ENCODE results near the gene NLN.
A peak's percentile ranks its signal among the peaks of the same experiment; 100 is the strongest.
"Not testable (repeated sequence)": the region's sequence is repeated elsewhere in the genome, so short reads cannot be mapped to it uniquely, and the experiment has no call there.

NLN gene

DNA sequence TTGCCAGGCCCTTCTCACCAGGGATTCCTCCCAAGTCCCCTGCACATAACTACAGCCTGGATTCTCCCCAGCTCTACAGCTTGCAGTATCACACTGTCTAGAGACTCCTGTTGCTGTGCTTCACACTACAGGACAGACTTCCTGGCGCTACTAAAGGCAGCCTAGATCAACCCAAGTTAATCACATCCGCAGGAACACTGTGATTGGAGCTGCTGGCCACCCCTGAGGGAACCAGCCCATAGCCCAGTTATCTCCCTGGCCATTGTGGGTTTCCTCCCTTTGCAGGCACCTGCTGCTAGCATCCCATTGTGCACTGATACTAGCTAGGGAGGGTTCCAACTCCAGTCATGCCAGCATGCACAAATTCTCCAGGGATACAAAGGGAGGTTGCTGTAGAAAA is 53.5 kb downstream of the NLN start:
- no peak for DNase-seq

DNA sequence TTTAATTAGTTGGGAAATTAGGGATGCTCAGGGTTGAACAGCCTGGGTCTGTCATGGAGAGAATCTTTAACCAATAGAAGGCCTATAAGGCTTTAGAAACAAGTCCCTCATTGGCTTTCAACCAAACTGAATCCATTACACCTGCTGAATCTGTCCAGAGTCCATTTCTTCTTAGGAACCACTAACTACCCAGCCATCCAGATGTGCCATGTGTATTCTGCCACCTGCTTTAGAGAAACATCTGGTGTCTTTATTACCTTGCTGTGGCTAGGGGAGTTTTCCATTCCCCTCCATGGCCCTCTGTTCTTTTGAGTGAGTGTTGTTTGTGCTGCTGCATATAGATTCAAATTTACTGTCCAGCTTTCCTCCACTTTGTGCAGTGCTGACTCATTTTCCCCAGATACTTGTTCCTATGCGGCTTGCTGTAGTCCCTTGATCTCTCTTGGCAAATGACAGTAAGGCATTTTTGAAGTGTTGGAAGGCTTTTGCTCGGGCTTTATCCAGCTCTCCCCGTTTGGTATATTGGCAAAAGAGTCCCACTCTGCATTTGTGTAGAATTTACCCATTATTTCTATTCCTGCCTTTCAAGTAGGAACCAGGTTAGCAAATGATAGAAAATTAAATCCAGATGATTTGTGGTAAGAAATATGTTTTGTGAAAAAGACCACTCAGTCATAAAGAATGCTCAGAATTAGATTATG is 54.6 kb downstream of the NLN start:
- DNase-seq = no peak

DNA sequence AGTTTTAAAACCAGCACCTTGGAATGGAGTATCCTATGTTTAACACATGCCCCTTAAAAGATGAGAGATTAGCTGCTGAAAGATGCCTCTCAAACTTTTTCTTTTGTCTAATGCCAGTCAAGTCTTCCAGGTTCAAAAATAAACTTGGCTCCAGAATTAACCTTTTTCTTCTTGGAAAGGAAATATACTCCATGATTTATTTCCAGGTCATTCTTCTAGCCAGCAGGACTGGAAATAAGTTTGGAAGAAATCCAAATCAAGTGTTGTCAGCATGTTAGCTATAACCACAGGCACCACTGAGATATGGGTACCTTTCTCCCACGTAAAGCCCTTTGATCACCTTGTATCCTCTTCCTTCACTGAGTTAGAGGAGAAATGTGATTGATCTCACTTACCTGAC is 56.1 kb downstream of the NLN start:
- DNase-seq = no peak

DNA sequence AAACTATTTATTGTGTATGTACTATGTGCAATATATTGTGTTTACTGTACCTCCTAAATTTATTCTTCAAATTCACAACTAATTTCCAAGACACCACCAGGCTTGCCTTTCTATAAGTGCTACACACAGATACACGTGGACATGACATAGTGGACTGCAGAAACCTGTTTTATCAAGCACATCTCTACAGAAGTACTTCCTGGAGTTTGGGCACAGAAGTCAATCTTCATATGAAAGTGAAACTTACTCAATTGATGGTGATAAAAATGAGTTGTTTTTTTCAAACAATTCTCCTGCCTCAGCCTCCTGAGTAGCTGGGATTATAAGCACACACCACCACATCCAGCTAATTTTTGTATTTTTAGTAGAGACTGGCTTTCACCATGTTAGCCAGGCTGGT is 57.6 kb downstream of the NLN start:
- DNase-seq = no peak

DNA sequence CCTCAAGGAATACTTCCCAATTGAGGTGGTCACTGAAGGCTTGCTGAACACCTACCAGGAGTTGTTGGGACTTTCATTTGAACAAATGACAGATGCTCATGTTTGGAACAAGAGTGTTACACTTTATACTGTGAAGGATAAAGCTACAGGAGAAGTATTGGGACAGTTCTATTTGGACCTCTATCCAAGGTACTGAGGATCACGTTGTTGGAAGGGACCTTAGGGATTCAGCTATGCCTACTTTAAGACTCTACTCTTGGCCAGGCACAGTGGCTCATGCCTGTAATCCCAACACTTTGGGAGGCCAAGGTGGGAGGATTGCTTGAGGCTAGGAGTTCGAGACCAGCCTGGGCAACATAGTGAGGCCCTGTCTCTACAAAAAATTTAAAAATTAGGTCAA is 66.3 kb downstream of the NLN start:
- DNase-seq = not testable (repeated sequence)

DNA sequence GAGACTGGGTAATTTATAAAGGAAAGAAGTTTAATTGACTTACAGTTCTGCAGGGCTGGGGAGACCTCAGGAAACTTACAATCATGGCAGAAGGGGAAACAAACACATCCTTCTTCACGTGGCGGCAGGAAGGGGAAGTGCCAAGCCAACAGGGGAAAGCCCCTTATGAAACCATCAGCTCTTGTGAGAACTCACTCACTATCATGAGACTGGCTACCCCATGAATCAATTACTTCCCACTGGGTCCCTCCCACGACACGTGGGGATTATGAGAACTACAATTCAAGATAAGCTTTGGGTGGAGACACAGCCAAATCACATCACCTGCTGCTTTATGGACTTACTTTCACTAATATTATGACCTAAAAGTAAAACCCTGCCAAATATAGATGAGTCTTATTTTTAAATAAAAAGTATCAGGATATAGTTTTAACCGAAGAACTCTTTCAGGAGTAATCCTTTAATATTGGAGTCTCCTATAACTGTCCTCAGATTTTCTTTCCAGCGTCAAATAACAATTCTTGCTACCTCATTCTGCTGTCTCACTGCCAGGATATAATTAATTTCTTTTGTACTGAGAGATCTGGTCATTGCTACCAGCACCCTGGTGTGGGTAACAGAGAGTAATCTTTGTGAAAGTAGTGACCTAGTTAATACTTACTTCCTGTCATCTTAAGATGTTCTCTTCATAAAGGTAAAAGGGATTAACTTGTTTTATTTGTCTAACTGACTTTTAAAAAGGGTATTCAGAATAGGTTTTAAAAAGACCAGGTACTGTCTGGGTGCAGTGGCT is 68.6 kb downstream of the NLN start:
- DNase-seq = peak; percentile 69

DNA sequence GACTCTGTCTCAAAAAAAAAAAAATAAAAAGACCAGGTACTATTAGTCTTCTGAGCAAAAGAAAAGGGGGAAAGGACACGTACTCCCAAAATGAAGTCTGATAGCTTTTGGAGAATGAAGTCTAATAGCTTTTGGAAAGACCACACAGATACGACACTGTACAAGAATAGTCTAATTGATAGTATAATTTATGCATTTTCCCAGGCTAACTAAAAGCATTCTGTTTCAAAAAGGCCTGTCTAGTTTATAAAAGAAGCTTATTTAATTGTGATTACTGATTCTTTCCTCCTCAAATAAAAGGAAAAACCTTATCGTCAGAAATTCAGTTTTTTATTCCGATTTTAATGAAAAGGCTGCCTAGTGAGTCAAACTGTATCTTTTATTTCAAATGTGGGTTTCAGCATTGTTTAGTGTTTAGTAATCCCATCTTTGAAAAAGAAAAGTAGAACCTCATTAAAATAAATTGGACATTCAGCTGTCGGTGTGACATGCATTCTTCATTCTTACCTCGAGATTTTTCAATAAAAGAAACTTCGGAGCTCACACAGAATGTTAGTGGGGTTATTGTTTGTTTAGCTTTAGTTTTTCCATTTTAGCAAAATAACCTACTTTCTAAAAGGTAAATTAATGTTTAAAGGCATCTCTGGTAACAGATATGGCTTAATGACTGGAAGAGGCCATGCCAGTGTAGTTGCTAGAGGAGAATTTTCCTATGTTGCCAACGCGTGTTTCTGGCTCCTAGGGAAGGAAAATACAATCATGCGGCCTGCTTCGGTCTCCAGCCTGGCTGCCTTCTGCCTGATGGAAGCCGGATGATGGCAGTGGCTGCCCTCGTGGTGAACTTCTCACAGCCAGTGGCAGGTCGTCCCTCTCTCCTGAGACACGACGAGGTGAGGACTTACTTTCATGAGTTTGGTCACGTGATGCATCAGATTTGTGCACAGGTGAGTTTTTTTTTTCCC is 70.0 kb downstream of the NLN start:
- DNase-seq = no peak

DNA sequence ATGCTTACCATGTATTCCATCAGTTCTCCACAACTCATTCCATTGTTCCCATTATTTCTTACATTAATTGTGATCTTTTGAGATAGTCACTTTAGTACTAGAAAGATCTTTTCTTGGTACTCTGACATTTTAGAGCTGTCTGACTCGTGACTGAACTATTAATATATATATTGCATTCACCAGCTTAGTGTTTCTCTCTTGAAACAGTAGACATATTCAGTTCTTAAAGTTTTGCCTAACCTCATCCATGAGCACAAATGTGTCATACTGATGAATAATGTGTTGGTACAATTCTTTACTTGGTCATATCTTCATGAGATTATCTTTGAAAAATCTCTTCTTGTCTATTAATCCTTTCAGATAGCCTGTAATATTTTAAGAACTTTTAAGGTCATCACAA is 74.3 kb downstream of the NLN start:
- no peak for DNase-seq

DNA sequence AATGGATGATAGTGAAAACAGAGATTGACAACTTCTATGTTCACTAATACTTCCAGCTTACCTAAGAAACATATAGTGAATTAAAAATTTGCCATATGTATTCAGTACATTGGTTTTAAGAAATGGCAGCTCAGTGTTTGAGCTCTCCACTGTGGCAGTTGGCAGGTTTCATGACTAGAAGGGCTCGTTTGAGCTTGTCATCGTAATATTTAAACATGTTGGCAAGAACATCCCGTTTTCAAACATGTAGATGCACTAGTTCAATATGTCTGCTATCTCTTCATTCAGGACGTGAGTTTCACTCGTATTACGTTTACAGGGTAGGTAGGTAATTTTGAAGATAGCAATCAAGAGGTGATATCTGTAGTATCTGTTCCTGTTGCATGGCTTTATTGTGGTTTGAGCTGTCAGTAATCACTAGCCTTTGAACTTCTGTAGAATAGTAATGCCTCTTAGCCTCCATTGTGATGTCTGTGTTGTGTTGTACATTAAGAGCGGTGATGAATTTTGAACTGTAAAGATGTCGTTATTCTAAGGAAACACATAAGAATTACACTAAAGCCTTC is 74.8 kb downstream of the NLN start:
- no peak for DNase-seq

DNA sequence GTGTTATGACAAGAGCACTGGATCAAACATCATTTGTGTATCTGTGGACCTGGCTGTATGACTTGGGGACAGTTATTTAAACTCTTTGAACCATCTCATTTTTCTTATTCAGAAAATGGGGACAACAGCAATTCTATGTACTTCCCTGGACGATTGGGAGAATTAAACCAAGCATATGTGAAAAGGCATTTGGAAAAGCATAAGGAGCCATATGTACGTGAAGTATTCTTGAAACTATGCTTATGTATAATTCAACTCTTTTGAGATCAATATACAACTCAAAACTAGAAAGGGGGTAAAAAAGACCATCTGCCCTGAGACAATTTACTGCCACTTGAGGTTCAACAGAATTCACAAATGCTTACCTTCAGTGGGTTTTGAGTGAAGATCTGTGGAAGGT is 75.5 kb downstream of the NLN start:
- no peak for DNase-seq

DNA sequence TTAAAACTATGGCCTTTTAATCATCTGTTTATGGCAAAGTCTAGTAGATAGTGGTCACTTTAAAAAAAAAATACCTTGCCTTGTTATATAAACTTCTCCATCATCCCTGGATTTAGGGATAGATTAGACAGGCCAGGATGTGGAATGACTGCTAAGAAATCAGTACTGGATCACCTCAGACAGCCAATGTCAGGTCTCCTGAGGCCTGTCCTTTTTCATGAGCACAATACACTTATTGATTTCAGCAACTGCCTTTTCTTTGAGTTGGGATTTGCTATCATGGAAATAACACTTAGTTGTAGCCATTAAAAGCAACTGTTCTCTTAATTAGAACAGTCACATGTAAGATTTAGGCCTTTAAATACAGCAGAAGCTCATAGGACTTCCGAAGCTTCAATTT is 77.9 kb downstream of the NLN start:
- no peak for DNase-seq

DNA sequence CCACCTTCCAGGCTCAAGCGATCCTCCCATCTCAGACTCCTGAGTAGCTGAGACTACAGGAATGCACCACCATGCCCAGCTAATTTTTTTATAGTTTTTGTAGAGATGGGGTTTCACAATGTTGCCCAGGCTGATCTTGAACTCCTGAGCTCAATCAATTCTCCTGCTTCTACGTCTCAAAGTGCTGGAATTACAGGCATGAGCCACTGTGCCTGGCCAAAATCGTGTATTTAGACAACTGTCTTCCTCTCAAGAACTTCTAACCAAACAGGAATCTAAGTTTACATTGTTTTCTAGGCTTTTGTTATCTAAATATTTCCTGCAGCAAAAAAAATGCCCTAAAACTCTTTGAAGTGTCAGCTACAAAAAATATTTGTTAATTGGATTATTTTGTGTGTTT is 78.8 kb downstream of the NLN start:
- DNase-seq = no peak

DNA sequence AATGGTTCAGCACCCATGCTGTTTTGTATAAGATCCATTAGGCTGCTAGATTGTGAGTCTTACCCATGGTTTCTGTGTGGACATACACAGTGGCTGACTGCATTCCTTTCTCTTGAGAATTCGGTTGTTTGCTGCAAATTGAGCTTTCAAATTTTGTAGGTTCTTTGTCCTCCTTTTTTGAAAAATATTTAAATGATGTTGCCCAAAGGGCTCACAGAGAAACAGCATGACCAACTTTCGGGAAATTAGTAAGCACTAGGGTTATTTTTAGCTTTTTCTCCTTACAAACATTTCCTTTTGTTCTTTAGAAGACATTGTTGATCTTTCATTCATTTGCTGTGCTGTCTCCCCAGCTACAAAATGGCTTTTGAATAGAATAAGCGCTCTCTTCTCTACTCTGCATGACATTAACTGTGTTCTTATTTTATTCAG is 79.4 kb downstream of the NLN start:
- DNase-seq = no peak

DNA sequence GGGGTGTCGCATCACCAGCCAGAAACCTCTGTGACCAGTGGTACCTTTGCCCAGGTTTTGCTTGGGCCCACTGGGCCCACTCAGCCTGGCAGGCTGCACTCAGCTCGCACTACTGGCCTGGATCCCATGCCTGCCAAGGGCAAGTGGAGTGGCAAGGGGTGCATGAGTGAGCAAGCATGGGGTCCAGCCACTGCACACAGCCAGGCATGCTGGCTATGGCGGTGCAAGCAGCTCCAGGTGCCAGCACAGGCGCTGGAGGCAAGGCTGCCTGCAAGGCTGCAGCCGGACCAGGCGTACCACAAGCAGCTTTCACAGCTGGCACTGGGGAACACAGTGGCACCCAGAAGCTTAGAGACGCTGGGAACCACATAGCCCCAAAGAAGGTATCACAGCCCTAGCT is 80.1 kb downstream of the NLN start:
- no peak for DNase-seq

DNA sequence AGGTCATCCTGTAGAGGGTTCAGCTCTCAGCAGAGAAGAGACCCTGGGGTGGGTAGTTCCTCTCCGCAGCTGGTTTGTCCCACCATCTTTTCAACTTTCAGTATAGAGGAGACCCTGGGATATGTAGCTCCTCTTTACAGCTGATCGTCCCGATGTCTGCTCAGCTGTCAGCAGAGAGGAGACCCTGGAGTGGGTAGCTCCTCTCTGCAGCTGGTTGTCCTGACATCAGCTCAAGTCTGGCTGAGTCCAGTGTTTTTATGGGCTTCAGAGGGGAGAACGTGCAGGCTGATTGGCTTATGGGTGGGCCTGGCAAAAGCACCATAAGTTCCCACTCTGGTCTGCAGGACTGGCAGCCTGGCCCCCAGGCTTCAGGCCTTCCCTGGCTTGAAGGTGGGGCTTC is 80.8 kb downstream of the NLN start:
- no peak for DNase-seq

DNA sequence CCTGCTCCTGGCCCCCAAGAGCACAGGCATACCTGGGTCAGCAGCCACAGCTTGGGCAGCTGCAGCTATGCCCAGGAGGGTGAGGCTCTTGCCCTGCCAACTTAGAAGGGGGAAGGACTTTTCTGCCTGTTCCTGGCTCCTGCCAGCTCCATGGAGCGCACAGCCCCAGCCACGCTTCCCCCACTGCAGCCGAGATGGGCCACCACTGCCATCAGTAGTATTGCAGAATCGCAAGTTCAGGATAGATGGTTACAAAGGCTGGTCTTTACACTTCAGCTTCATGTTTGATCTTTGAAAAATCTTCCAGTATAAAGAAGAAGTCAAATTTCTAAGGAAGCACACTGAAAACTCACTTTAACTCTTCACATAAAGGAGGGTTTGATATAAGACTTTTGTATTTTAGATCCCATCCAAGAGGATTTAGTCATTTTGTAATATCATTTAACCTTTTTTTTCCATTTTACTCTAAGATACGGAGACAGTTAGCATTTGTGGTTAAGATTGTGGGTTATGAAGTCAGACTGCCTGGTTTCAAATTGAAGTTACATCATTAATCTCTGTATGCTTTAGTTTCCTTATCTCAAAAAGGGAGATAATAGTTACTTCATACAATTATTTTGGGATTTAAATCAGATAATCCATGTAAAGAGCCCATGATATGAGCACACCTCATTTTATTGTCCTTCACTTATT is 81.8 kb downstream of the NLN start:
- DNase-seq = no peak

DNA sequence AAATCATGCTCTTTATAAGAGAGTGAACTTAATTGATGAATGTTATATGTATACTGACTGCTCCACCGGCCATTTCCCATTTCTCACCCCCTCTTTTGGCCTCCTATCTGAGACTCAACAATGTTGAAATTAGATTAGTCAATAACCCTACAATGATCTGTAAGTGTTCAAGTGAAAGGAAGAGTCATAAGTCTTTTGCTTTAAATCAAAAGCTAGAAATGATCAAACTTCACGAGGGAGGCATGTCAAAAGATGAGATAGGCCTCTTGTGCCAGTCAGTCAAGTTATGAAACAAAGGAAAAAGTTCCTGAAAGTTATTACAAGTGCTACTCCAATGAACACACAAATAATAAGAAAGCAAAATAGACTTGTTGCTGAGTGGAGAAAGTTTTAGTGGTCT is 83.1 kb downstream of the NLN start:
- no peak for DNase-seq

DNA sequence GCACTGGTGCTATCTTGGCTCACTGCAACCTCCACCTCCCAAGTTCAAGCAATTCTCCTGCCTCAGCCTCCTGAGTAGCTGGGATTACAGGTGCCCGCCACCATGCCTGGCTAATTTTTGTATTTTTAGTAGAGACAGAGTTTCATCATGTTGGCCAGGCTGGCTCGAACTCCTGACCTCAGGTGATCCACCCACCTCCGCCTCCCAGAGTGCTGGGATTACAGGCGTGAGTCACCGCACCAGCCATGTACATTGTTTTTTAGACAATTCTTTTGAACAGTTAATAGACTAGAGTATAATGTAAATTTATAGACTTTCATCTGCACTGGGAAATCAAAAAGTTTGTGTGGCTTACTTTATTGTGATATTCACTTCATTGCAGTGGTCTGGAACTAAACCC is 85.5 kb downstream of the NLN start:
- not testable (repeated sequence) for DNase-seq

DNA sequence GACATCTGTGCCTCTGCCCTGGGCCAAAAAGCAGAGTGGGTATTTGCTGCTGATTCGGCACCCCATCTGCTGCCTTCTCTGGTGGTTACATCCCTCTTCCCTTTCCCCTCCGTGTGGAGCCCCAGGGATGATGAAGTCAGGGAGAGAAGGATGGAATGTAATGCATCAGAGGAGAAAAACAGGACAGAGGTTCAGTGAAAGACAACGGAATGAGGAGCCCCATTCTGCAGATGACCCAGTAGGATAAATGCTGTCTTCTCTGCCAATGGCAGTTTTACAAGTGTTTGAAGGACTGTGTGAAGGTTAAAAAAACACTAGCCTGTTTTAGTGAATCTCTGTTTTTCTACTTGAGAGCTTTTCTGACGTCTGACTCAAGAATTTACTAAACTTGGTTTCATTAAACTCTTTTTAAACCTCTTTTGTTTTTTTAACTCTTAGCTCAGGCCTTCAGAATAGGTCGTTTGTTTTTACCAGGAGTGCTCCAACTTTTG is 86.3 kb downstream of the NLN start:
- DNase-seq = no peak

DNA sequence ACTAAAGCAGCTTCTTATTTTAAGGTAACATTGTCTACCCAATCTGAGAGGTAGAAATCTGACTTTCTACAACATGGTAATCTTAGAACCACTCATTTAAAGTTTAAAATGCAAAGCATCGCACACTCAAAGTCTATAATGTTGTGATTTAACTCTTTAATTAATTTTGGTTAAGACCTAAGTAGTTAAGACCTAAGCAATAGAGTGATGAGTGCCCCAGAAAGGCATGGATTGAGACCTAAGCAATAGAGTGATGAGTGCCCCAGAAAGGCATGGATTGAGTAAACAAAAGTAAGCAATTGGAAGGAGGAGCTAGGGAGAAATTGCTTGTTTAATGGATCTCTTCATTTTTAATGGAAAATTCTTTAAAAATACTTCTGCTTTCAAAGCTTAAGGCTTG is 86.8 kb downstream of the NLN start:
- DNase-seq = no peak

DNA sequence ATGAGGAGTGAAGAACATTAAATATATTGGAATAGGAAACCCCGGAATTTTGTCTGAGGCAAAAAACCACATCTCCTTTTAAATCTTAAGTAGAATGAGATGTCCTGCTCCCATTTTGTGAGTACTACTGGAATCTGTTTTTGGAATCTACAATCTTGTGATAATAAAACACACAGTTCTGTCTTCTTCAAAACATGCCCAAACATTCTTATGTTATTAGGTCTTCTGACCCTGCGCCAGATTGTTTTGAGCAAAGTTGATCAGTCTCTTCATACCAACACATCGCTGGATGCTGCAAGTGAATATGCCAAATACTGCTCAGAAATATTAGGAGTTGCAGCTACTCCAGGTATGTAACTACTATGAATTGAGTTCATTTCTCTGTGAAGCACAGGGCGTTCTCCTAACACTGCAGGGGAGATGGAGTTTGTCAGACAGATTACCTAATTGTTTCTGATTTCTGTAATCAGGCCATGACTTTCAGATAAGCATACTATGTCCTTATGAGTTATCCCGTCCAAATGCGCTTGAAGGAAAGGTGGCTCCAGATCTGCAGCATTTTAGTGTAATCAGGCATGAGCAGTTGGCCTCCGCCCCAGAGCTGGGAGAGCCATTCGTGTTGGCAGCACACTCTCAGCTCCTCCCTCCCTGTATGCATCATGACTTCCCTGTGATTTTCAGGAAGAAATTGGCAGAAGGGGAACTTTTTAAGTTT is 88.0 kb downstream of the NLN start:
- no peak for DNase-seq

DNA sequence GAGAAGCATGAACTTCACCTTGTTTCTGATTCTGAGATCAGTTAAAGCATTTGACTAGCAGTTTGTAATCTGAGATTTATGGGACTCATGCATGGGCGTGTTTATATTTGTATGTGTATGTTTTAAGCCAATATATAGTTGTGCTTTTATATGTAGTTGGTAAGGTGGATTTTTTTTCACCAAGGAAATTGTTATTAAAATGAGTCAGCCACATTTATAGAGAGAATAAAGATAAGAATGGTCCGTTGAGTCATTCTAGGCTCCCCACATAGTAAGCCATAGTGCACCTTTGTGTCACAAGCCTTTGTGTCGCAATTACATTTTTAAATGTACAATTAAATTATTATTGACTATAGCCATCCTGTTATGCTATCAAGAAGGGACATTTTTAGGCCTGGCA is 89.0 kb downstream of the NLN start:
- DNase-seq = no peak
